Stimulated activated effector memory CD8-positive, alpha-beta T cell treated with anti-CD3 and anti-CD28 coated beads, Interleukin-12 subunit alpha, Interleukin-12 subunit beta, amount 100 ng/mL, for 72 hours (primary cell): ENCODE data around the gene SUFU.
A peak's percentile ranks its signal among the peaks of the same experiment; 100 is the strongest.

ENCODE experiments used
- ATAC-seq: fragments of 150-1000 bp; cut with Tn5 transposase; 2 replicates; pipeline ENCODE4 v1.10.0; 2021
- DNase-seq, 2 donors: peaks; one replicate each; pipeline ENCODE4 v3.0.0; 2021 to 2022; ENCODE audit warnings: low spot score in 2 of 2
- H3K27ac Mint-ChIP-seq: one replicate; pipeline ENCODE4 v1.8.0; 2022; ENCODE audit warnings: mild to moderate bottlenecking, mixed read lengths
- H3K36me3 Mint-ChIP-seq: one replicate; pipeline ENCODE4 v1.8.0; 2022; ENCODE audit warnings: mild to moderate bottlenecking, mixed read lengths
- H3K4me1 Mint-ChIP-seq: one replicate; pipeline ENCODE4 v1.8.0; 2022; ENCODE audit warnings: mixed read lengths
- H3K4me3 Mint-ChIP-seq: one replicate; pipeline ENCODE4 v1.8.0; 2022; ENCODE audit warnings: mild to moderate bottlenecking, mixed read lengths
- H3K9me3 Mint-ChIP-seq: one replicate; pipeline ENCODE4 v1.8.0; 2022; ENCODE audit warnings: mixed read lengths

The SUFU gene

GRCh38 chr10:102470579-102471546 lies 32.9 kb upstream of the SUFU start:
- H3K27ac Mint-ChIP-seq = no peak overlapping the region

GRCh38 chr10:102473445-102474331 lies 30.1 kb upstream of the SUFU start:
- Mint-ChIP-seq H3K4me1 (peaks cover 23% of the 10 kb centered on the region), H3K27ac (peak overlapping the region; percentile 79), H3K9me3 (no peaks in the 10 kb centered on the region), H3K36me3 (peaks cover 10% of the 10 kb centered on the region), H3K4me3 (no peak overlapping the region)
- DNase-seq = no peak
- peak; percentile 60 for ATAC-seq

More at GRCh38 chr10:102470579-102471546, 32.9 kb upstream of the SUFU start:
- no peaks in the 10 kb centered on the region for H3K36me3 Mint-ChIP-seq
- DNase-seq (no peak), ATAC-seq (no peak)
- peaks cover 22% of the 10 kb centered on the region for H3K4me1 Mint-ChIP-seq
- H3K9me3 Mint-ChIP-seq = no peaks in the 10 kb centered on the region
- no peak overlapping the region for H3K4me3 Mint-ChIP-seq

- peaks cover 29% of the 10 kb centered on the region for H3K36me3 Mint-ChIP-seq
- H3K4me3 Mint-ChIP-seq = no peak overlapping the region
- no peak overlapping the region for H3K27ac Mint-ChIP-seq
- no peaks in the 10 kb centered on the region for H3K9me3 Mint-ChIP-seq
- DNase-seq (no peak), ATAC-seq (no peak)
- H3K4me1 Mint-ChIP-seq = peaks cover 23% of the 10 kb centered on the region
Measured at GRCh38 chr10:102475451-102476040, 28.2 kb upstream of the SUFU start.

GRCh38 chr10:102476466-102477141 lies 27.2 kb upstream of the SUFU start:
- Mint-ChIP-seq H3K36me3 (peaks cover 39% of the 10 kb centered on the region), H3K4me3 (no peak overlapping the region), H3K27ac (peak overlapping the region; percentile 75), H3K4me1 (peaks cover 23% of the 10 kb centered on the region), H3K9me3 (no peaks in the 10 kb centered on the region)
- DNase-seq (no peak), ATAC-seq (peak; percentile 23)

GRCh38 chr10:102479651-102480050 lies 24.1 kb upstream of the SUFU start:
- Mint-ChIP-seq H3K36me3 (peaks cover 70% of the 10 kb centered on the region), H3K27ac (peak overlapping the region; percentile 67), H3K9me3 (no peaks in the 10 kb centered on the region), H3K4me1 (peaks cover 8% of the 10 kb centered on the region), H3K4me3 (no peak overlapping the region)
- no peak for ATAC-seq
- no peak for DNase-seq

- Mint-ChIP-seq H3K27ac (peak overlapping the region; percentile 88), H3K9me3 (no peaks in the 10 kb centered on the region), H3K4me3 (no peak overlapping the region), H3K4me1 (peaks cover 8% of the 10 kb centered on the region), H3K36me3 (peaks cover 77% of the 10 kb centered on the region)
- ATAC-seq (no peak), DNase-seq (no peak)
Measured at GRCh38 chr10:102480396-102480795, 23.4 kb upstream of the SUFU start.

- no peak overlapping the region for H3K4me3 Mint-ChIP-seq
- peaks cover 4% of the 10 kb centered on the region for H3K4me1 Mint-ChIP-seq
- DNase-seq = no peak
- H3K27ac Mint-ChIP-seq = no peak overlapping the region
- H3K9me3 Mint-ChIP-seq = no peaks in the 10 kb centered on the region
- no peak for ATAC-seq
- H3K36me3 Mint-ChIP-seq = peaks cover 100% of the 10 kb centered on the region
Measured at GRCh38 chr10:102484021-102484420, 19.8 kb upstream of the SUFU start.

- H3K4me3 Mint-ChIP-seq = no peak overlapping the region
- DNase-seq (no peak), ATAC-seq (no peak)
- H3K27ac Mint-ChIP-seq = peak overlapping the region; percentile 63
- no peaks in the 10 kb centered on the region for H3K9me3 Mint-ChIP-seq
- no peaks in the 10 kb centered on the region for H3K4me1 Mint-ChIP-seq
- peaks cover 100% of the 10 kb centered on the region for H3K36me3 Mint-ChIP-seq
Measured at GRCh38 chr10:102485093-102485784, 18.5 kb upstream of the SUFU start.

GRCh38 chr10:102491136-102491535 lies 12.6 kb upstream of the SUFU start:
- H3K4me1 Mint-ChIP-seq = peaks cover 17% of the 10 kb centered on the region

GRCh38 chr10:102492344-102492939 lies 11.3 kb upstream of the SUFU start:
- Mint-ChIP-seq H3K27ac (peak overlapping the region; percentile 74), H3K36me3 (peaks cover 89% of the 10 kb centered on the region), H3K4me1 (peaks cover 17% of the 10 kb centered on the region), H3K9me3 (no peaks in the 10 kb centered on the region), H3K4me3 (no peak overlapping the region)
- ATAC-seq (no peak), DNase-seq (no peak)

More at GRCh38 chr10:102491136-102491535, 12.6 kb upstream of the SUFU start:
- Mint-ChIP-seq H3K4me3 (no peak overlapping the region), H3K9me3 (no peaks in the 10 kb centered on the region), H3K27ac (no peak overlapping the region), H3K36me3 (peaks cover 91% of the 10 kb centered on the region)
- DNase-seq (no peak), ATAC-seq (no peak)

- Mint-ChIP-seq H3K4me3 (no peak overlapping the region), H3K27ac (peak overlapping the region; percentile 74), H3K36me3 (peaks cover 88% of the 10 kb centered on the region), H3K9me3 (no peaks in the 10 kb centered on the region), H3K4me1 (peaks cover 17% of the 10 kb centered on the region)
- DNase-seq (no peak), ATAC-seq (no peak)
Measured at GRCh38 chr10:102492983-102493382, 10.8 kb upstream of the SUFU start.

- peaks cover 84% of the 10 kb centered on the region for H3K36me3 Mint-ChIP-seq
Measured at GRCh38 chr10:102493771-102494170, 10.0 kb upstream of the SUFU start.

GRCh38 chr10:102497545-102497944 lies 6.2 kb upstream of the SUFU start:
- Mint-ChIP-seq H3K4me1 (peaks cover 22% of the 10 kb centered on the region), H3K36me3 (peaks cover 56% of the 10 kb centered on the region), H3K27ac (peak overlapping the region; percentile 26), H3K9me3 (no peaks in the 10 kb centered on the region), H3K4me3 (no peak overlapping the region)
- ATAC-seq (no peak), DNase-seq (no peak)

More at GRCh38 chr10:102493771-102494170, 10.0 kb upstream of the SUFU start:
- H3K4me3 Mint-ChIP-seq = no peak overlapping the region
- peak overlapping the region; percentile 74 for H3K27ac Mint-ChIP-seq
- peaks cover 19% of the 10 kb centered on the region for H3K4me1 Mint-ChIP-seq
- no peak for DNase-seq
- ATAC-seq = no peak
- H3K9me3 Mint-ChIP-seq = no peaks in the 10 kb centered on the region

- H3K9me3 Mint-ChIP-seq = no peaks in the 10 kb centered on the region
- peaks cover 41% of the 10 kb centered on the region for H3K36me3 Mint-ChIP-seq
- H3K4me1 Mint-ChIP-seq = peaks cover 13% of the 10 kb centered on the region
- DNase-seq (no peak), ATAC-seq (no peak)
- H3K4me3 Mint-ChIP-seq = no peak overlapping the region
- peak overlapping the region; percentile 26 for H3K27ac Mint-ChIP-seq
Measured at GRCh38 chr10:102499356-102499755, 4.4 kb upstream of the SUFU start.
